HG03103 (cell line): ENCODE results near the gene PALM.

Experiments
- ATAC-seq: cut with Tn5 transposase; IDR thresholded peaks from one replicate; pipeline ENCODE4 v1.9.1; 2021; ENCODE audit warnings: low read depth; ENCODE audit not compliant: unreplicated experiment

Gene PALM

GRCh38 chr19:778910-779653 lies 70.3 kb downstream of the PALM start:
- no peak for ATAC-seq

GRCh38 chr19:780935-781334 lies 72.2 kb downstream of the PALM start:
- no peak for ATAC-seq

- ATAC-seq = no peak
Observed at GRCh38 chr19:781800-782184, 73.1 kb downstream of the PALM start.

GRCh38 chr19:782185-782877 lies 73.6 kb downstream of the PALM start:
- ATAC-seq = no peak

- ATAC-seq = no peak
Observed at GRCh38 chr19:782878-783668, 74.3 kb downstream of the PALM start.

GRCh38 chr19:784541-784940 lies 75.8 kb downstream of the PALM start:
- ATAC-seq = no peak

GRCh38 chr19:787536-787935 lies 78.8 kb downstream of the PALM start:
- ATAC-seq = no peak

- no peak for ATAC-seq
Observed at GRCh38 chr19:788686-788982, 79.9 kb downstream of the PALM start.

- ATAC-seq = no peak
Observed at GRCh38 chr19:788983-789700, 80.4 kb downstream of the PALM start.

GRCh38 chr19:789701-790060 lies 80.9 kb downstream of the PALM start:
- no peak for ATAC-seq

- ATAC-seq = no peak
Observed at GRCh38 chr19:791007-791566, 82.4 kb downstream of the PALM start.

- ATAC-seq = no peak
Observed at GRCh38 chr19:791567-792305, 83.0 kb downstream of the PALM start.

GRCh38 chr19:792306-792885 lies 83.7 kb downstream of the PALM start:
- ATAC-seq = no peak

- no peak for ATAC-seq
Observed at GRCh38 chr19:793806-794205, 85.1 kb downstream of the PALM start.

- ATAC-seq = no peak
Observed at GRCh38 chr19:795073-795611, 86.4 kb downstream of the PALM start.

- ATAC-seq = no peak
Observed at GRCh38 chr19:795691-796581, 87.2 kb downstream of the PALM start.

GRCh38 chr19:796692-797527 lies 88.2 kb downstream of the PALM start, which contains the start of gene PTBP1:
PTBP1 (plus strand) TSS chr19:797452; CDS start chr19:797498, 46 bp downstream.
- peak; percentile 71 for ATAC-seq
